Naive thymus-derived CD4-positive, alpha-beta T cell (primary cell): ENCODE measurements around the gene DUSP7. TPM values are rescaled to one million over a fixed set of nuclear protein-coding genes. Genes with fewer than 3 reads are reported as not detected.

Source experiments
- ATAC-seq: fragments of 150-1000 bp; cut with Tn5 transposase; 2 replicates; pipeline ENCODE4 v1.10.0; 2021; ENCODE audit warnings: mild to moderate bottlenecking, moderate library complexity
- CTCF ChIA-PET: fragments of 350-600 bp; sonication (Branson Sonifier 250); formaldehyde crosslinking; loops from one replicate; lab custom pipeline; 2021; ENCODE audit warnings: antibody characterized with exemption; lab: Charles Lee
- POLR2A ChIA-PET: fragments of 350-600 bp; sonication (Branson Sonifier 250); formaldehyde crosslinking; loops from one replicate; lab custom pipeline; 2021; ENCODE audit warnings: antibody characterized with exemption, inconsistent platforms; lab: Charles Lee
- DNase-seq, 9 donors: peaks; one replicate each; pipeline versions ENCODE4 v3.0.0 to v3.0.0-alpha.2; 2020 to 2022; ENCODE audit warnings: mixed read lengths in 1 of 9
- H3K27ac ChIP-seq: one replicate; pipeline ENCODE4 v1.7.0; 2013; ENCODE audit warnings: mild to moderate bottlenecking, low read depth, low read length, moderate library complexity
- H3K27me3 ChIP-seq, 2 donors: one replicate each; pipeline ENCODE4 v1.7.0; 2013; ENCODE audit warnings: low read length in 2 of 2, mild to moderate bottlenecking in 2 of 2, moderate library complexity in 2 of 2; ENCODE audit not compliant: control insufficient read depth in 2 of 2, insufficient read depth in 2 of 2
- H3K36me3 ChIP-seq, 3 experiments: 1 replicate in 2 of 3; 2 replicates in 1 of 3; pipeline ENCODE4 v1.7.0; 2013; ENCODE audit warnings: low read length in 3 of 3, mild to moderate bottlenecking in 3 of 3, moderate library complexity in 1 of 3; ENCODE audit not compliant: insufficient read depth in 3 of 3, control insufficient read depth in 2 of 3
- H3K4me1 ChIP-seq, 2 donors: one replicate each; pipeline ENCODE4 v1.7.0; 2013; ENCODE audit warnings: low read length in 2 of 2, mild to moderate bottlenecking in 2 of 2, moderate library complexity in 1 of 2; ENCODE audit not compliant: control insufficient read depth in 2 of 2, insufficient read depth in 2 of 2
- H3K4me3 ChIP-seq: 2 replicates; pipeline ENCODE4 v1.7.0; 2013; ENCODE audit warnings: mild to moderate bottlenecking, low read length
- H3K9me3 ChIP-seq, 3 experiments: 1 replicate in 2 of 3; 2 replicates in 1 of 3; pipeline ENCODE4 v1.7.0; 2013; ENCODE audit warnings: low read length in 3 of 3; ENCODE audit not compliant: control insufficient read depth in 2 of 3
- H3K27ac Mint-ChIP-seq, 9 donors: one replicate each; pipeline ENCODE4 v1.8.0; 2020 to 2022; ENCODE audit warnings: mixed read lengths in 9 of 9, mild to moderate bottlenecking in 8 of 9, moderate library complexity in 5 of 9, inconsistent platforms in 2 of 9
- H3K27me3 Mint-ChIP-seq, 5 donors: one replicate each; pipeline ENCODE4 v1.8.0; 2021 to 2022; ENCODE audit warnings: mixed read lengths in 5 of 5, mild to moderate bottlenecking in 1 of 5
- H3K36me3 Mint-ChIP-seq, 5 donors: one replicate each; pipeline ENCODE4 v1.8.0; 2020 to 2022; ENCODE audit warnings: mixed read lengths in 5 of 5, mild to moderate bottlenecking in 3 of 5, inconsistent platforms in 1 of 5
- H3K4me1 Mint-ChIP-seq, 7 donors: one replicate each; pipeline ENCODE4 v1.8.0; 2020 to 2022; ENCODE audit warnings: mixed read lengths in 7 of 7, mild to moderate bottlenecking in 3 of 7, inconsistent platforms in 1 of 7
- H3K4me3 Mint-ChIP-seq, 10 donors: one replicate each; pipeline ENCODE4 v1.8.0; 2020 to 2022; ENCODE audit warnings: mild to moderate bottlenecking in 10 of 10, mixed read lengths in 10 of 10, moderate library complexity in 6 of 10, inconsistent platforms in 2 of 10
- H3K9me3 Mint-ChIP-seq, 11 donors: one replicate each; pipeline ENCODE4 v1.8.0; 2020 to 2022; ENCODE audit warnings: mixed read lengths in 11 of 11, mild to moderate bottlenecking in 4 of 11, inconsistent platforms in 1 of 11, moderate library complexity in 1 of 11
- intact Hi-C, 2 donors: fragments of 100-400 bp; cut with micrococcal nuclease; formaldehyde crosslinking; loops; one replicate each; pipeline ENCODE4 v1.15.1; 2023
- polyA plus RNA-seq, 2 donors: library from polyadenylated mRNA; unstranded; fragments of 300-500 nt; fragmentation: Illumina TruSeq; gene quantifications; one replicate each; pipeline ENCODE4 v1.2.3, GENCODE V29; 2021
- total RNA-seq, 6 experiments: library from RNA in 5 of 6; stranded (reverse) in 5 of 6; gene quantifications; 1 replicate in 5 of 6; 2 replicates in 1 of 6; pipeline ENCODE4 v1.2.3 and lab custom pipeline; 2021 to 2026

Gene DUSP7
- total and polyA plus RNA-seq, 7 experiments from 2014 or later: 4.9 to 41.5 (median 18.1) TPM

- ChIA-PET CTCF (no interaction called here), POLR2A (no interaction called here)
- DNase-seq: no peak
- Histone ChIP-seq H3K4me1 (no peaks in the 10 kb centered on the region), H3K4me3 (no peak overlapping the region), H3K27ac (no peak overlapping the region), H3K36me3 (no peaks in the 10 kb centered on the region), H3K9me3 (no peaks in the 10 kb centered on the region), H3K27me3 (no peaks in the 10 kb centered on the region)
- no peak for ATAC-seq
- Mint-ChIP-seq H3K36me3 (no peaks in the 10 kb centered on the region), H3K4me3 (no peak overlapping the region), H3K27ac (no peak overlapping the region), H3K4me1 (peaks cover 0 to 3% (median 0%) of the 10 kb centered on the region in 7 donors), H3K27me3 (no peaks in the 10 kb centered on the region), H3K9me3 (no peaks in the 10 kb centered on the region)
- intact Hi-C loops: no loop called here
Measured at GRCh38 chr3:52068055-52068571, 11.7 kb upstream of the DUSP7 start.

- Mint-ChIP-seq H3K4me1 (peaks cover 0 to 3% (median 0%) of the 10 kb centered on the region in 7 donors), H3K27me3 (no peaks in the 10 kb centered on the region), H3K27ac (no peak overlapping the region), H3K9me3 (no peaks in the 10 kb centered on the region), H3K4me3 (no peak overlapping the region), H3K36me3 (no peaks in the 10 kb centered on the region)
- no peak overlapping the region for H3K4me3 ChIP-seq
- no peak overlapping the region for H3K27ac ChIP-seq
- POLR2A ChIA-PET: no interaction called here
- DNase-seq (no peak), ATAC-seq (no peak)
- CTCF ChIA-PET: interaction anchor here (1.6 kb wide), 1 partner anchor 66 kb away, joined by 4 read pairs; no protein-coding TSS in a partner anchor
- intact Hi-C loops: no loop called here
- no peaks in the 10 kb centered on the region for H3K9me3 ChIP-seq
- H3K4me1 ChIP-seq: no peaks in the 10 kb centered on the region
- no peaks in the 10 kb centered on the region for H3K36me3 ChIP-seq
- H3K27me3 ChIP-seq: no peaks in the 10 kb centered on the region
Measured at GRCh38 chr3:52067526-52067925, 11.2 kb upstream of the DUSP7 start.

DNA sequence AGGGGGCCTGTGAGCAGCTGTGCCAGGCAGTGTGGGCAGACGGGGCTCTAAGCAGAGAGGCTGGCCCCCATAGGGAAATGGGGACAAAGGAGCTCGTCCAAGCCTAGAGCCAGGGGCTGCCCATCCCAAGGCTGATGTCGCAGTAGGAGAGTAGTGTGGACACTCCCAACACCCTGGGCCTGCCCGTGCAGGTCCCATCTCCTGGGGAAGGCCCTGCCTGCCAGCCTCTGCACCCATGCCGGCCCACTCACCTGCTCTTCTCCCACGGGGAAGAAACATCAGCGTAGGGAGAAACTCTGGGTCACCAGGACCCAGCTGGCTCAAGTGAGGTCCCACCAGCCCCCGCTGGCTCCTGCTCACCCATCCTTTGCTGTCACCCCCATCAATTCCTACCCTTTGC lies 10.7 kb upstream of the DUSP7 start:
- H3K27me3 ChIP-seq: no peaks in the 10 kb centered on the region
- no peak overlapping the region for H3K27ac Mint-ChIP-seq
- intact Hi-C loops: no loop called here
- H3K4me1 ChIP-seq: no peaks in the 10 kb centered on the region
- H3K36me3 Mint-ChIP-seq: no peaks in the 10 kb centered on the region
- CTCF ChIA-PET: interaction anchor here (1.6 kb wide), 1 partner anchor 66 kb away, joined by 4 read pairs; no protein-coding TSS in a partner anchor
- H3K27ac ChIP-seq: no peak overlapping the region
- no peak overlapping the region for H3K4me3 ChIP-seq
- H3K9me3 ChIP-seq: no peaks in the 10 kb centered on the region
- ATAC-seq (no peak), DNase-seq (no peak)
- H3K27me3 Mint-ChIP-seq: no peaks in the 10 kb centered on the region
- H3K4me1 Mint-ChIP-seq: peaks cover 0 to 3% (median 0%) of the 10 kb centered on the region in 7 donors
- no peaks in the 10 kb centered on the region for H3K9me3 Mint-ChIP-seq
- H3K4me3 Mint-ChIP-seq: no peak overlapping the region
- no peaks in the 10 kb centered on the region for H3K36me3 ChIP-seq
- POLR2A ChIA-PET: no interaction called here

GRCh38 chr3:52065264-52065756 lies 8.9 kb upstream of the DUSP7 start:
- CTCF ChIA-PET: no interaction called here
- H3K4me1 ChIP-seq: no peaks in the 10 kb centered on the region

DNA sequence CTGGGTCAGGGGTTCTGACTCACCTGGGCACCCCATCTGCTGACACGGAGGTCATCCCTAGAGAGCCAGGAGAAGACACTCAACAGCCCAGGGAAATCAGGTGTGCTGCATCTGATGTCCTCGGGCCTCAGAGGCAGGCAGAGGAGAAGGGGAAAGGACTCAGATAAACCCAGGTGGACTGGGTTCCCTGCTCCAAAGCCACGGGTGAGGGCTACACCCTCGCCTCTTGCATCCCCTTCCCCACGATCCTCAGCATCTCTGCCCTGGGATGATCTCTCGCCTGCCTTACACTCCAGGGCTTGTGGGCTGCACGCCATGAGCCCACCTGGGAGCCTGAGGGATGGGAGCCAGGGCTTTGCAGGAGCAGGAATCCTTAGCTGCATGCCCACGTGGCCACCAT lies 8.2 kb upstream of the DUSP7 start:
- Mint-ChIP-seq H3K4me3 (no peak overlapping the region), H3K4me1 (peaks cover 0 to 2% (median 0%) of the 10 kb centered on the region in 7 donors), H3K27ac (no peak overlapping the region), H3K27me3 (no peaks in the 10 kb centered on the region), H3K9me3 (no peaks in the 10 kb centered on the region), H3K36me3 (no peaks in the 10 kb centered on the region)
- no peak overlapping the region for H3K27ac ChIP-seq
- ATAC-seq: no peak
- H3K9me3 ChIP-seq: no peaks in the 10 kb centered on the region
- no peaks in the 10 kb centered on the region for H3K4me1 ChIP-seq
- no peak overlapping the region for H3K4me3 ChIP-seq
- intact Hi-C loops: no loop called here
- DNase-seq: no peak
- POLR2A ChIA-PET: interaction anchor here (0.7 kb wide), 1 partner anchor 69 kb away, joined by 3 read pairs; no protein-coding TSS in a partner anchor
- CTCF ChIA-PET: no interaction called here
- H3K27me3 ChIP-seq: no peaks in the 10 kb centered on the region
- no peaks in the 10 kb centered on the region for H3K36me3 ChIP-seq

More at GRCh38 chr3:52065264-52065756, 8.9 kb upstream of the DUSP7 start:
- Mint-ChIP-seq H3K9me3 (no peaks in the 10 kb centered on the region), H3K4me1 (peaks cover 0 to 2% (median 0%) of the 10 kb centered on the region in 7 donors), H3K27ac (no peak overlapping the region), H3K27me3 (no peaks in the 10 kb centered on the region), H3K4me3 (no peak overlapping the region), H3K36me3 (no peaks in the 10 kb centered on the region)
- intact Hi-C loops: no loop called here
- no peaks in the 10 kb centered on the region for H3K9me3 ChIP-seq
- DNase-seq: no peak
- no peaks in the 10 kb centered on the region for H3K27me3 ChIP-seq
- POLR2A ChIA-PET: interaction anchor here (0.7 kb wide), 1 partner anchor 69 kb away, joined by 3 read pairs; no protein-coding TSS in a partner anchor
- H3K4me3 ChIP-seq: no peak overlapping the region
- ATAC-seq: no peak
- no peak overlapping the region for H3K27ac ChIP-seq
- H3K36me3 ChIP-seq: no peaks in the 10 kb centered on the region

- no peaks in the 10 kb centered on the region for H3K27me3 ChIP-seq
- intact Hi-C loops: no loop called here
- H3K9me3 Mint-ChIP-seq: no peaks in the 10 kb centered on the region
- DNase-seq (no peak), ATAC-seq (no peak)
- H3K4me1 Mint-ChIP-seq: peaks cover 0 to 4% (median 0%) of the 10 kb centered on the region in 7 donors
- no peak overlapping the region for H3K4me3 Mint-ChIP-seq
- H3K36me3 ChIP-seq: no peaks in the 10 kb centered on the region
- H3K36me3 Mint-ChIP-seq: no peaks in the 10 kb centered on the region
- H3K4me3 ChIP-seq: no peak overlapping the region
- CTCF ChIA-PET: no interaction called here
- no peaks in the 10 kb centered on the region for H3K9me3 ChIP-seq
- peak overlapping the region in 1 of 9 donors; percentile 48 for H3K27ac Mint-ChIP-seq
- no peak overlapping the region for H3K27ac ChIP-seq
- H3K27me3 Mint-ChIP-seq: no peaks in the 10 kb centered on the region
- no peaks in the 10 kb centered on the region for H3K4me1 ChIP-seq
- POLR2A ChIA-PET: no interaction called here
Measured at GRCh38 chr3:52063026-52063723, 6.8 kb upstream of the DUSP7 start.
